HG03521 (cell line): ENCODE data around the gene MOCS1.

Experiments used
- ATAC-seq: cut with Tn5 transposase; IDR thresholded peaks from one replicate; pipeline ENCODE4 v1.9.1; 2021; ENCODE audit warnings: mild to moderate bottlenecking, moderate library complexity; ENCODE audit not compliant: unreplicated experiment

Gene MOCS1

GRCh38 chr6:39905640-39905975 is 28.7 kb downstream of the MOCS1 start:
- ATAC-seq = no peak

GRCh38 chr6:39904946-39905639 is 29.2 kb downstream of the MOCS1 start:
- no peak for ATAC-seq

GRCh38 chr6:39903656-39904055 is 30.6 kb downstream of the MOCS1 start:
- ATAC-seq = no peak

- ATAC-seq = no peak
Observed at GRCh38 chr6:39902786-39903465, 31.3 kb downstream of the MOCS1 start.

GRCh38 chr6:39902136-39902535 is 32.1 kb downstream of the MOCS1 start:
- no peak for ATAC-seq

GRCh38 chr6:39901670-39902069 is 32.6 kb downstream of the MOCS1 start:
- ATAC-seq = no peak

- ATAC-seq = no peak
Observed at GRCh38 chr6:39901116-39901655, 33.1 kb downstream of the MOCS1 start.

- ATAC-seq = no peak
Observed at GRCh38 chr6:39899554-39900295, 34.5 kb downstream of the MOCS1 start.

- ATAC-seq = no peak
Observed at GRCh38 chr6:39898625-39899024, 35.6 kb downstream of the MOCS1 start.

GRCh38 chr6:39897698-39898097 is 36.6 kb downstream of the MOCS1 start:
- no peak for ATAC-seq

- no peak for ATAC-seq
Observed at GRCh38 chr6:39896701-39897100, 37.6 kb downstream of the MOCS1 start.

GRCh38 chr6:39893286-39893685 is 41.0 kb downstream of the MOCS1 start:
- no peak for ATAC-seq

- ATAC-seq = no peak
Observed at GRCh38 chr6:39892490-39893129, 41.7 kb downstream of the MOCS1 start.

GRCh38 chr6:39891976-39892375 is 42.3 kb downstream of the MOCS1 start:
- no peak for ATAC-seq

- no peak for ATAC-seq
Observed at GRCh38 chr6:39891353-39891752, 42.9 kb downstream of the MOCS1 start.

- no peak for ATAC-seq
Observed at GRCh38 chr6:39889229-39889628, 45.0 kb downstream of the MOCS1 start.

GRCh38 chr6:39887692-39888450 is 46.4 kb downstream of the MOCS1 start:
- no peak for ATAC-seq

GRCh38 chr6:39886871-39887270 is 47.4 kb downstream of the MOCS1 start:
- ATAC-seq = no peak

GRCh38 chr6:39885691-39886090 is 48.6 kb downstream of the MOCS1 start:
- no peak for ATAC-seq

- no peak for ATAC-seq
Observed at GRCh38 chr6:39884696-39885095, 49.6 kb downstream of the MOCS1 start.

- ATAC-seq = no peak
Observed at GRCh38 chr6:39882531-39882899, 51.7 kb downstream of the MOCS1 start.
